Heart left ventricle (tissue), 16 donors: ENCODE measurements around the gene C1QTNF6. TPM values are rescaled to one million over a fixed set of nuclear protein-coding genes. Genes with fewer than 3 reads are reported as not detected.

Source experiments
- ATAC-seq, 4 donors: fragments of 200-7000 bp; cut with Tn5 transposase; one replicate each; pipeline ENCODE4 v1.9.1; 2020 to 2022; ENCODE audit warnings: moderate library complexity in 4 of 4, mild to moderate bottlenecking in 3 of 4, moderate number of reproducible peaks in 1 of 4
- DNase-seq, 5 donors: peaks; one replicate each; pipeline ENCODE4 v3.0.0-alpha.2; 2020
- H3K27ac ChIP-seq, 12 donors: fragments of 200-600 bp; sonication (generic) in 4 of 12; one replicate each; pipeline versions ENCODE4 v1.5.0 to v1.8.0; 2016 to 2022; ENCODE audit warnings: mild to moderate bottlenecking in 2 of 12
- H3K27me3 ChIP-seq, 9 donors: fragments of 200-600 bp; sonication (generic) in 2 of 9; one replicate each; pipeline versions ENCODE4 v1.5.1 to v1.8.0; 2016 to 2022; ENCODE audit warnings: mild to moderate bottlenecking in 3 of 9
- H3K36me3 ChIP-seq, 9 donors: fragments of 200-600 bp; sonication (generic) in 2 of 9; one replicate each; pipeline versions ENCODE4 v1.5.0 to v1.8.0; 2018 to 2022; ENCODE audit warnings: mild to moderate bottlenecking in 2 of 9
- H3K4me1 ChIP-seq, 12 donors: fragments of 200-600 bp; sonication (generic) in 4 of 12; one replicate each; pipeline versions ENCODE4 v1.5.0 to v1.8.0; 2016 to 2022; ENCODE audit warnings: mild to moderate bottlenecking in 3 of 12
- H3K4me3 ChIP-seq, 12 donors: fragments of 200-600 bp; sonication (generic) in 4 of 12; one replicate each; pipeline versions ENCODE4 v1.5.0 to v1.8.0; 2017 to 2022; ENCODE audit warnings: mild to moderate bottlenecking in 9 of 12, moderate library complexity in 4 of 12
- H3K9me3 ChIP-seq, 12 donors: fragments of 200-600 bp; sonication (generic) in 4 of 12; one replicate each; pipeline versions ENCODE4 v1.5.0 to v1.8.0; 2016 to 2022; ENCODE audit warnings: mild to moderate bottlenecking in 1 of 12
- POLR2A ChIP-seq, 2 donors: fragments of 450-650 bp; IDR thresholded peaks; one replicate each; pipeline ENCODE4 v1.6.1; 2017; ENCODE audit warnings: antibody characterized with exemption in 2 of 2, mild to moderate bottlenecking in 2 of 2, moderate library complexity in 2 of 2
- WGBS, 4 donors: extraction: QIAGEN DNeasy Blood & Tissue Kit in 2 of 4; methylation state at CpG; one replicate each; pipeline versions ENCODE4 v1.1.5 to v1.1.7; 2013 to 2018; 5-methylcytosine and 5-hydroxymethylcytosine counted together
- intact Hi-C, 10 donors: fragments of 100-400 bp; cut with DNase I; formaldehyde crosslinking; loops; one replicate each; pipeline versions ENCODE4 v1.11.1 to v1.14.2; 2022
- polyA plus RNA-seq, 2 donors: library from polyadenylated mRNA; stranded (reverse); fragments of 200-250 nt; gene quantifications; one replicate each; pipeline ENCODE4 v1.2.3, GENCODE V29; 2013
- total RNA-seq, 9 donors: library from RNA; depleted of rRNA in 2 of 9; stranded (reverse); fragments of >200 nt in 2 of 9; fragmentation: NEBNext Ultra II Directional in 3 of 9; extraction: Animal tissue kit (Norgen Biotek cat#: 25700) in 3 of 9; gene quantifications; one replicate each; pipeline versions ENCODE4 v1.1.0 to v1.2.4, GENCODE V29; 2016 to 2023
- TF ChIP-seq, protein P1 (sequence below), 12 donors: fragments of 200-600 bp; sonication (generic) in 4 of 12; IDR thresholded peaks; one replicate each; pipeline versions ENCODE4 v1.5.0 to v1.8.0; 2018 to 2022; ENCODE audit warnings: antibody characterized with exemption in 12 of 12, mild to moderate bottlenecking in 5 of 12
- donor health status: ischemic (EF 13 %, LVEDD 7.1; RV severe dilation, severe dysfunction).
- donor health status: healthy with polysubstance abuse.
- donor health status: DM: no; HTN: yes; CAD: no.
- donor health status: DM: no; HTN: no; CAD: no.
- donor health status: ischemic (EF 25% LVEDD 6.9; RV normal size, moderate dysfunction).
- donor health status: ischemic (EF 25% LVEDD 5.7; RV mildly dilated, moderate dysfunction).
- donor health status: healthy.
- donor health status: DM: yes; HTN: yes; CAD: no.
- donor health status: ischemic (EF 35%, LVEDD 5.7; RV mildly dilated, moderate dysfunction).
- donor health status: nonischemic (EF 11% LVEDD 7.7; RV severe dilation, severe dysfunction).
- donor health status: DM: yes; HTN: yes; CAD: no.
- donor health status: PGD.
- donor health status: ischemic (EF 29% LVEDD 5.4; RV normal size, mild dysfunction).
- donor health status: nonischemic (EF 23%, LVEDD 6.1; RV moderate dilation, normal function).

The C1QTNF6 gene
- total and polyA plus RNA-seq, 11 donors, result 0.31 to 11.9 (median 1.4) TPM

DNA sequence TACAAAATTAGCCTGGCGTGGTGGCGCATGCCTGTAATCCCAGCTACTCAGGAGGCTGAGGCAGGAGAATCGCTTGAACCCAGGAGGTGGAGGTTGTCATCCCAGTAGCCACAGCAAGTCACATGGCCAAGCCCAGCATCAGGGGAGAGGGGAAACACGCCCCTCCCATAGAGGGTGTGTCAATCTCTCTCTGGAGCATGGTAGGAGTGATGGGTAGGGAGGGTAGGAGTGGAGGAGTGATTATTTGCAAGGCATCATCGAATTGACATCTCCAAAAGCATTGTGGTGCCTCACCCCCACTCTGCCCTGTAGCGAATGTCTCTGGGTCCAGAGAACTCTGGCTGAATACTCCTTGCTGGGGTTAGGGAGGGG, 30.3 kb upstream of the C1QTNF6 start:
- peaks cover 0 to 28% (median 3%) of the 10 kb centered on the region in 9 donors for H3K27me3 ChIP-seq
- peaks cover 0 to 32% (median 0%) of the 10 kb centered on the region in 12 donors for H3K4me1 ChIP-seq
- TF ChIP-seq, protein P1, sequence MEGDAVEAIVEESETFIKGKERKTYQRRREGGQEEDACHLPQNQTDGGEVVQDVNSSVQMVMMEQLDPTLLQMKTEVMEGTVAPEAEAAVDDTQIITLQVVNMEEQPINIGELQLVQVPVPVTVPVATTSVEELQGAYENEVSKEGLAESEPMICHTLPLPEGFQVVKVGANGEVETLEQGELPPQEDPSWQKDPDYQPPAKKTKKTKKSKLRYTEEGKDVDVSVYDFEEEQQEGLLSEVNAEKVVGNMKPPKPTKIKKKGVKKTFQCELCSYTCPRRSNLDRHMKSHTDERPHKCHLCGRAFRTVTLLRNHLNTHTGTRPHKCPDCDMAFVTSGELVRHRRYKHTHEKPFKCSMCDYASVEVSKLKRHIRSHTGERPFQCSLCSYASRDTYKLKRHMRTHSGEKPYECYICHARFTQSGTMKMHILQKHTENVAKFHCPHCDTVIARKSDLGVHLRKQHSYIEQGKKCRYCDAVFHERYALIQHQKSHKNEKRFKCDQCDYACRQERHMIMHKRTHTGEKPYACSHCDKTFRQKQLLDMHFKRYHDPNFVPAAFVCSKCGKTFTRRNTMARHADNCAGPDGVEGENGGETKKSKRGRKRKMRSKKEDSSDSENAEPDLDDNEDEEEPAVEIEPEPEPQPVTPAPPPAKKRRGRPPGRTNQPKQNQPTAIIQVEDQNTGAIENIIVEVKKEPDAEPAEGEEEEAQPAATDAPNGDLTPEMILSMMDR (IDR thresholded peaks at IDR 0.05), result no peak
- TF ChIP-seq POLR2A (IDR thresholded peaks at IDR 0.05), result no peak
- DNase-seq, result no peak
- 75 to 82% (median 79%) methylated on average over 6 of the region's 6 CpGs for WGBS, 4 donors
- intact Hi-C loops, result no loop called here
- peak overlapping the region in 1 of 12 donors; percentile 39 for H3K27ac ChIP-seq
- no peak overlapping the region for H3K4me3 ChIP-seq
- ATAC-seq, result no peak
- H3K36me3 ChIP-seq, result no peaks in the 10 kb centered on the region
- peaks cover 0 to 3% (median 0%) of the 10 kb centered on the region in 12 donors for H3K9me3 ChIP-seq

DNA sequence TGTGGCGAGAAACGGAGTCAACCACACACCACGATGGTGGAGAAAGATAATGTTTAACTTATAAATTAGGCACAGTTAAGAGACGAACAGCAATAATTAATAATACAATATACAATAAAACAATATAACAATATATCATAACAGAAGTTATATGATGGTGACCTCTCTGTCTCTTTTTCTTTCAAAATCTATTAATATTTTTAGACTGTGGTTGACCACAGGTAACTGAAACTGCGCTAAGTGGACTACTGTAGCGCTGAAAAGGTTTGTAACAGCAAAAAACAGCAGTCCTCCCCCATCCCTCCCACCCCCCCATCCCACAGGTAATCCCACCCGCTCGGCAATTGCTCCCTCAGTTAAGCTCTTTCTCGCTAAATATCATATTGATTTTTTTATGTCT, 27.8 kb upstream of the C1QTNF6 start:
- Histone ChIP-seq H3K27ac (no peak overlapping the region), H3K4me3 (no peak overlapping the region), H3K9me3 (no peaks in the 10 kb centered on the region), H3K36me3 (no peaks in the 10 kb centered on the region), H3K27me3 (peaks cover 0 to 36% (median 5%) of the 10 kb centered on the region in 9 donors), H3K4me1 (peaks cover 0 to 10% (median 2%) of the 10 kb centered on the region in 12 donors)
- ATAC-seq, result no peak
- intact Hi-C loops, result no loop called here
- TF ChIP-seq, protein P1 (IDR thresholded peaks at IDR 0.05), result no peak
- no peak for TF ChIP-seq POLR2A (IDR thresholded peaks at IDR 0.05)
- WGBS, 4 donors, result 81 to 92% (median 90%) methylated on average over 9 of the region's 9 CpGs
- no peak for DNase-seq

DNA sequence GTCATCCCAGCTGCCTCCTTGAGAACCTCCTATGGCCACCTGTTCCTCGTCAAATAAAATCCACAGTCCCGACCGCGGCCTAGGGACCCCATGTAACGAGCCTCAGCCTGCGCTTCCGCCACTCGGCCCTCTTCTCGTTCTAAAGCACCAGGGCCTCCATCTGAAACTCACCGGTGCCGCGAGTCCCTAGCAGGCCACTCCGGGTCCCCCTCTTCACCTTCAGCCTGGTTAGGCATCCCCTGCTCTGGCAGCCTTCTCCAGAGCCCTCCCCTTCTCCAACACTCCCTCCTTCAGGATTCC, 26.6 kb upstream of the C1QTNF6 start:
- WGBS, 4 donors, result 78 to 86% (median 81%) methylated on average over 13 of the region's 13 CpGs

DNA sequence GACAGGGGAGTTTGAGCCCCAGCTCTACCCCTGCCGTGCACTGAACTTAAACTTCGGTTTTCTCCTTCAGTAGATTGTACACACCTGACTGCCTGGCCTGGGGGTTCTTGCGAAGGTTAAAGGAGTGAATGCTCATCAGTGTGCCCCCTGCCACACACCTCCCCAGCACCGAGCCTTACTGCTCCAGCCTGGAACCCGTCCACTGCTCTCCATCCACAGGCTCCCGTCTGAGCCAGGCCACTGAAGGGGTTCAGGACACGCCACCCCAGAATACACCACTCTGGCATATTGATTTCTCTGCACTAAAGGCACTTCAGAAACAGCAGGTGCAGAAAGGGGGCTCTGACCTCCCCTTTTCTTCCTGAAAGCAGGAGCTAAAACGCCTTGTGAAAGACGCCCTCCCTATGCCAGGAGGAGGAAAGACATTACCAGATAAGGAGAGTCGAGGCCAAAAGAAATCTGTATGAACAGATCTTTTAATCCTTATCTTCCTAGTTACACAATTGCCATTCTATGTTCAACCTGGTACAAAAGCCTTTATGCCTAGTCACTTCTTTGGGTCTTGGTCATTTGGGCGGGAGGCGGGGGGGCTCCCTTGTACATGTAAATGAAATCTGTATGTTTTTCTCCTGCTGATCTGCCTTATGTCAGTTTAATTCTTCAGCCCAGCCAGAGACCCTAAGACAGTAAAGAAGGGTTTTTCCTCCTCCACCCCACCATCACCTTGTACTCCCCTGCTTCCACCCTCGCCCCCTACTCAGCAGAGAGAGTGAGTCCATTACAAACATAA, 26.1 kb upstream of the C1QTNF6 start:
- Histone ChIP-seq H3K4me3 (no peak overlapping the region), H3K9me3 (no peaks in the 10 kb centered on the region), H3K27me3 (peaks cover 0 to 34% (median 5%) of the 10 kb centered on the region in 9 donors), H3K36me3 (no peaks in the 10 kb centered on the region), H3K27ac (no peak overlapping the region), H3K4me1 (peaks cover 0 to 7% (median 0%) of the 10 kb centered on the region in 12 donors)
- DNase-seq (no peak), ATAC-seq (no peak)
- 78 to 85% (median 80%) methylated on average over 13 of the region's 13 CpGs for WGBS, 4 donors
- intact Hi-C loops, result no loop called here
- TF ChIP-seq, protein P1 (IDR thresholded peaks at IDR 0.05), result no peak
- no peak for TF ChIP-seq POLR2A (IDR thresholded peaks at IDR 0.05)

More for the DNA sequence above, 26.6 kb upstream of the C1QTNF6 start:
- DNase-seq (no peak), ATAC-seq (no peak)
- H3K9me3 ChIP-seq, result no peaks in the 10 kb centered on the region
- H3K27ac ChIP-seq, result no peak overlapping the region
- intact Hi-C loops, result no loop called here
- H3K27me3 ChIP-seq, result peaks cover 0 to 37% (median 5%) of the 10 kb centered on the region in 9 donors
- no peak overlapping the region for H3K4me3 ChIP-seq
- H3K4me1 ChIP-seq, result peaks cover 0 to 7% (median 0%) of the 10 kb centered on the region in 12 donors
- no peak for TF ChIP-seq POLR2A (IDR thresholded peaks at IDR 0.05)
- TF ChIP-seq, protein P1 (IDR thresholded peaks at IDR 0.05), result no peak
- H3K36me3 ChIP-seq, result no peaks in the 10 kb centered on the region
